ENCODE measurements around the gene ANGPTL5. TPM values are rescaled to one million over a fixed set of nuclear protein-coding genes. Genes with fewer than 3 reads are reported as not detected.
A peak's percentile ranks its signal among the peaks of the same experiment; 100 is the strongest.
"Not testable (repeated sequence)": the region's sequence is repeated elsewhere in the genome, so short reads cannot be mapped to it uniquely, and the experiment has no call there.

The ANGPTL5 gene
- 1.2 and 1.8 TPM in 2 replicates for total RNA-seq

DNA sequence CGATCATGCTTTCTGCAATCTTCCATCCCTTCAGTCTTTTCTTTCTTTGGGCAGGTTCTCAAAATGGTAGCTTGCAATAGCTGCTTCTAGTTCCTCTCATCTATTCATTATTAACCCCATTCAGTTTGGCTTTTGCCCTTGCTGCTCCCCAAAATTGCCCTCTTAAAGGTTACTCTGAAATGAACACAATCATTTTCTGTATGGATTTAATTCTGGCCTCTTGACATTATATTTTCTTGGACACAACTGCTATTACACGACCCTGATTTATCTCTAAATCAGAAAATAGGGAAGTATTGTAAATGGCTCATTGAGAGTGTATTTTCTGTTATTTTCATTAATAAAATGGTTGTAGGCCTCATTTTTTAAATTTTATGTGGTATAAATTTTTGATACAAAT, at the start of gene ANGPTL5:
Gene ANGPTL5, minus strand, starts transcription at position 101 of the 400 bp plus-strand sequence. CDS start 8,613 bp downstream, outside the sequence.
- Histone ChIP-seq H3K9me3 (ENCODE audit: low read depth, low read length) (no peaks in the 10 kb centered on the region), H3K4me2 (ENCODE audit: insufficient read depth, low read length) (peak within 1 kb of the TSS; percentile 91), H3K27me3 (ENCODE audit: insufficient read depth, low read length) (no peaks in the 10 kb centered on the region), H4K20me1 (ENCODE audit: insufficient read depth, low read length) (no peaks in the 10 kb centered on the region), H3K4me1 (ENCODE audit: insufficient read depth, low read length) (peaks cover 36% of the 10 kb centered on the region), H3K27ac (ENCODE audit: low read depth, low read length) (peak within 1 kb of the TSS; percentile 92), H2AFZ (ENCODE audit: low read length) (peak within 1 kb of the TSS; percentile 88), H3K4me3 (ENCODE audit: insufficient read depth, low read length) (peak within 1 kb of the TSS; percentile 80), H3K36me3 (ENCODE audit: insufficient read depth, low read length) (no peaks in the 10 kb centered on the region), H3K79me2 (ENCODE audit: insufficient read depth, low read length) (peaks cover 3% of the 10 kb centered on the region)
- DNase-seq (ENCODE audit: insufficient read length, low spot score, missing footprints): no peak
- no peak for TF ChIP-seq CTCF (IDR thresholded peaks at IDR 0.05; ENCODE audit: extremely low read depth, low read depth, low read length)

DNA sequence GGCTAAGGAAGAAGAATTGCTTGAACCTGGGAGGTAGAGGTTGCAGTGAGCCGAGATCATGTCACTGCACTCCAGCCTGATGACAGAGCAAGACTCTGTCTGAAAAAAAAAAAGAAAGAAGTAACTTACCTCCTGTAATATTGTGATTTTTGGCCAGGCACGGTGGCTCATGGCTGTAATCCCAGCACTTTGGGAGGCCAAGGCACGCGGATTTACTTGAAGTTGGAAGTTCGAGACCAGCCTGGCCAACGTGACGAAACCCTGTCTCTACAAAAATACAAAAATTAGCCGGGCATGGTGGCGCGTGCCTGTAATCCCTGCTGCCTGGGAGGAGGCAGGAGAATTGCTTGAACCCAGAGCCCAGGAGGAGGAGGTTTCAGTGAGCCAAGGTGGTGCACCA, 47.9 kb upstream of the ANGPTL5 start:
- H3K4me2 ChIP-seq (ENCODE audit: insufficient read depth, low read length); H3K27ac ChIP-seq (ENCODE audit: low read depth, low read length); H3K4me1 ChIP-seq (ENCODE audit: insufficient read depth, low read length); H3K36me3 ChIP-seq (ENCODE audit: insufficient read depth, low read length); H2AFZ ChIP-seq (ENCODE audit: low read length); H3K4me3 ChIP-seq (ENCODE audit: insufficient read depth, low read length); H3K27me3 ChIP-seq (ENCODE audit: insufficient read depth, low read length); H3K9me3 ChIP-seq (ENCODE audit: low read depth, low read length); H3K79me2 ChIP-seq (ENCODE audit: insufficient read depth, low read length); H4K20me1 ChIP-seq (ENCODE audit: insufficient read depth, low read length); DNase-seq (ENCODE audit: insufficient read length, low spot score, missing footprints): not testable (repeated sequence)

DNA sequence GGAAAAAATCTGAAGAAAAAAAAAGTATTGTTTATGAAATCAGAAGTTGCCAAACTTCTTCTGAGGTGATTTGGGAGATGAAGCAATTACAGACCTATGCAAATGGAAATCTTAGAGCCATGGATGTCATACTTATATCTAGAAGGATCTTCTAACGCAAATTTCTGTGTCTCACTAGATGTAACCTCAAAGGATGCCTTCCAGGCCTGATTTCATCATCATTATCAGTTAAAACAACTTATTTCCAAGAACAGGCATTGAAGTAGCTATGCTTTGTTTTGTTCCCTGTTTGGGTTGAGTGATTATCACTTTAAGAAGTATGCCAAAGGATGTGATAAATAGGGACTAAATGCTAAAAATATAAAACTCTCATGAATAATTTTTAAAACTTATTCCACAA, 43.9 kb upstream of the ANGPTL5 start:
- H3K79me2 ChIP-seq (ENCODE audit: insufficient read depth, low read length): no peaks in the 10 kb centered on the region
- no peak overlapping the region for H3K27ac ChIP-seq (ENCODE audit: low read depth, low read length)
- no peaks in the 10 kb centered on the region for H3K27me3 ChIP-seq (ENCODE audit: insufficient read depth, low read length)
- H4K20me1 ChIP-seq (ENCODE audit: insufficient read depth, low read length): no peaks in the 10 kb centered on the region
- no peak overlapping the region for H3K4me2 ChIP-seq (ENCODE audit: insufficient read depth, low read length)
- TF ChIP-seq CTCF (IDR thresholded peaks at IDR 0.05; ENCODE audit: extremely low read depth, low read depth, low read length): no peak
- peaks cover 4% of the 10 kb centered on the region for H3K36me3 ChIP-seq (ENCODE audit: insufficient read depth, low read length)
- no peaks in the 10 kb centered on the region for H3K4me1 ChIP-seq (ENCODE audit: insufficient read depth, low read length)
- H3K9me3 ChIP-seq (ENCODE audit: low read depth, low read length): no peaks in the 10 kb centered on the region
- H2AFZ ChIP-seq (ENCODE audit: low read length): no peak overlapping the region
- H3K4me3 ChIP-seq (ENCODE audit: insufficient read depth, low read length): no peak overlapping the region
- no peak for DNase-seq (ENCODE audit: insufficient read length, low spot score, missing footprints)

GRCh38 chr11:101955701-101956100, 39.4 kb upstream of the ANGPTL5 start:
- no peaks in the 10 kb centered on the region for H3K79me2 ChIP-seq (ENCODE audit: insufficient read depth, low read length)
- H2AFZ ChIP-seq (ENCODE audit: low read length): no peak overlapping the region
- no peak for TF ChIP-seq CTCF (IDR thresholded peaks at IDR 0.05; ENCODE audit: extremely low read depth, low read depth, low read length)
- H3K9me3 ChIP-seq (ENCODE audit: low read depth, low read length): no peaks in the 10 kb centered on the region
- no peak overlapping the region for H3K4me3 ChIP-seq (ENCODE audit: insufficient read depth, low read length)
- no peaks in the 10 kb centered on the region for H3K27me3 ChIP-seq (ENCODE audit: insufficient read depth, low read length)
- no peak for DNase-seq (ENCODE audit: insufficient read length, low spot score, missing footprints)
- H3K27ac ChIP-seq (ENCODE audit: low read depth, low read length): no peak overlapping the region
- H3K4me1 ChIP-seq (ENCODE audit: insufficient read depth, low read length): no peaks in the 10 kb centered on the region
- H3K36me3 ChIP-seq (ENCODE audit: insufficient read depth, low read length): no peaks in the 10 kb centered on the region
- H3K4me2 ChIP-seq (ENCODE audit: insufficient read depth, low read length): no peak overlapping the region
- no peaks in the 10 kb centered on the region for H4K20me1 ChIP-seq (ENCODE audit: insufficient read depth, low read length)
